B cell (primary cell): ENCODE measurements around the gene SEC24D. TPM values are rescaled to one million over a fixed set of nuclear protein-coding genes. Genes with fewer than 3 reads are reported as not detected.

ENCODE experiments used
- ATAC-seq: fragments of 200-7000 bp; cut with Tn5 transposase; one replicate; pipeline ENCODE4 v1.10.0; 2021; ENCODE audit warnings: low read depth, mild to moderate bottlenecking, moderate number of reproducible peaks, moderate library complexity
- CTCF ChIA-PET: fragments of 350-600 bp; sonication (Branson Sonifier 250); formaldehyde crosslinking; loops from one replicate; lab custom pipeline; 2021; ENCODE audit warnings: antibody characterized with exemption, inconsistent platforms; lab: Charles Lee
- POLR2A ChIA-PET: fragments of 350-600 bp; sonication (Branson Sonifier 250); formaldehyde crosslinking; loops from one replicate; lab custom pipeline; 2021; ENCODE audit warnings: antibody characterized with exemption; lab: Charles Lee
- DNase-seq: peaks from one replicate; pipeline ENCODE4 v3.0.0; 2013
- H2AFZ ChIP-seq: 2 replicates; pipeline ENCODE4 v1.6.1; 2012; ENCODE audit warnings: mild to moderate bottlenecking, low read depth, low read length; ENCODE audit not compliant: insufficient read depth, poor library complexity, severe bottlenecking
- H3K27ac ChIP-seq, 2 donors: 1 replicate in 1 of 2; 2 replicates in 1 of 2; pipeline ENCODE4 v1.5.1; 2012 to 2013; ENCODE audit warnings: low read length in 2 of 2, mild to moderate bottlenecking in 2 of 2, moderate library complexity in 1 of 2
- H3K27me3 ChIP-seq, 4 experiments: fragments of 200-600 bp in 1 of 4; sonication (generic) in 1 of 4; replicated peaks in 1 of 4; 1 replicate in 2 of 4; 2 replicates in 2 of 4; pipeline versions ENCODE4 v1.6.1 to v1.7.0; 2013 to 2016; ENCODE audit warnings: low read length in 3 of 4, mild to moderate bottlenecking in 2 of 4, mixed read lengths in 1 of 4, moderate library complexity in 1 of 4; ENCODE audit not compliant: insufficient read depth in 4 of 4, control insufficient read depth in 3 of 4; ENCODE audit errors: control extremely low read depth in 1 of 4
- H3K36me3 ChIP-seq, 2 experiments: replicated peaks in 1 of 2; 1 replicate in 1 of 2; 2 replicates in 1 of 2; pipeline versions ENCODE4 v1.6.1 to v1.7.1; 2013; ENCODE audit warnings: low read length in 1 of 2; ENCODE audit not compliant: insufficient read depth in 2 of 2, control insufficient read depth in 1 of 2; ENCODE audit errors: control extremely low read depth in 1 of 2, extremely low read depth in 1 of 2
- H3K4me1 ChIP-seq, 2 donors: fragments of 200-600 bp in 1 of 2; sonication (generic) in 1 of 2; 1 replicate in 1 of 2; 2 replicates in 1 of 2; pipeline versions ENCODE4 v1.5.1 to v1.6.1; 2013 to 2017; ENCODE audit warnings: low read length in 2 of 2; ENCODE audit not compliant: control insufficient read depth in 2 of 2, insufficient read depth in 2 of 2
- H3K4me2 ChIP-seq: replicated peaks from 2 replicates; pipeline ENCODE3; 2012; ENCODE audit warnings: mild to moderate bottlenecking, low read depth, low read length; ENCODE audit not compliant: poor library complexity, severe bottlenecking
- H3K4me3 ChIP-seq, 5 experiments: fragments of 200-600 bp in 1 of 5; sonication (generic) in 1 of 5; 1 replicate in 3 of 5; 2 replicates in 2 of 5; pipeline versions ENCODE4 v1.5.1 to v1.7.0; 2011 to 2016; ENCODE audit warnings: low read length in 4 of 5, mild to moderate bottlenecking in 4 of 5, low read depth in 2 of 5, control low read depth in 1 of 5, moderate library complexity in 1 of 5; ENCODE audit not compliant: insufficient read depth in 1 of 5; ENCODE audit errors: control extremely low read depth in 1 of 5, extremely low read depth in 1 of 5
- H3K79me2 ChIP-seq: fragments of 200-600 bp; sonication (generic); one replicate; pipeline ENCODE4 v1.6.0; 2016; ENCODE audit warnings: low read length; ENCODE audit not compliant: control insufficient read depth, insufficient read depth
- H3K9ac ChIP-seq: fragments of 200-600 bp; sonication (generic); 2 replicates; pipeline ENCODE4 v1.6.1; 2017; ENCODE audit warnings: mild to moderate bottlenecking, low read length, moderate library complexity
- H3K9me3 ChIP-seq, 3 donors: one replicate each; pipeline versions ENCODE4 v1.6.1 to v1.7.1; 2013; ENCODE audit warnings: low read length in 2 of 3; ENCODE audit not compliant: control insufficient read depth in 2 of 3, insufficient read depth in 1 of 3; ENCODE audit errors: control extremely low read depth in 1 of 3
- H4K20me1 ChIP-seq: 2 replicates; pipeline ENCODE4 v1.6.0; 2012; ENCODE audit warnings: mild to moderate bottlenecking, low read length; ENCODE audit not compliant: insufficient read depth, control insufficient read depth, poor library complexity, severe bottlenecking
- H3K27ac Mint-ChIP-seq: one replicate; pipeline ENCODE4 v1.8.0; 2021; ENCODE audit warnings: mixed read lengths
- H3K27me3 Mint-ChIP-seq: one replicate; pipeline ENCODE4 v1.8.0; 2021; ENCODE audit warnings: mixed read lengths
- H3K4me1 Mint-ChIP-seq: one replicate; pipeline ENCODE4 v1.8.0; 2021; ENCODE audit warnings: mixed read lengths
- H3K4me3 Mint-ChIP-seq: one replicate; pipeline ENCODE4 v1.8.0; 2021; ENCODE audit warnings: mixed read lengths
- H3K9me3 Mint-ChIP-seq: one replicate; pipeline ENCODE4 v1.8.0; 2022; ENCODE audit warnings: mixed read lengths; ENCODE audit not compliant: insufficient read depth
- CTCF ChIP-seq: fragments of 200-600 bp; IDR thresholded peaks from one replicate; pipeline ENCODE4 v1.8.0; 2022; ENCODE audit warnings: antibody characterized with exemption, mild to moderate bottlenecking
- EZH2 ChIP-seq: IDR thresholded peaks from 2 replicates; pipeline ENCODE4 v1.6.1; 2012; ENCODE audit warnings: borderline replicate concordance, low read depth, mild to moderate bottlenecking, moderate library complexity, low read length; ENCODE audit not compliant: insufficient read depth, poor library complexity, severe bottlenecking
- WGBS: methylation state at CpG from one replicate; pipeline ENCODE4 v1.1.5; 2013; ENCODE audit warnings: missing lambda C conversion rate; ENCODE audit not compliant: insufficient coverage; 5-methylcytosine and 5-hydroxymethylcytosine counted together
- intact Hi-C: fragments of 100-400 bp; cut with micrococcal nuclease; formaldehyde crosslinking; loops from one replicate; pipeline ENCODE4 v1.10.0; 2022
- polyA plus RNA-seq: library from polyadenylated mRNA; depleted of rRNA; stranded (reverse); fragments of >200 nt; gene quantifications from 2 replicates; pipeline ENCODE4 v1.2.3, GENCODE V29; 2012
- total RNA-seq, 2 donors: library from RNA; stranded (reverse); fragments of 120-200 nt in 1 of 2; gene quantifications; 1 replicate in 1 of 2; 2 replicates in 1 of 2; pipeline versions ENCODE4 v1.2.3 to v1.2.4, GENCODE V29; 2013 to 2022

SEC24D gene
- total and polyA plus RNA-seq, 2 donors (not counting 1 experiment from before 2014, with no cell fraction given) = 7.1 to 15.8 TPM

GRCh38 chr4:118787844-118788380, 48.0 kb downstream of the SEC24D start:
- ATAC-seq = no peak
- Histone ChIP-seq H3K9me3 (no peaks in the 10 kb centered on the region), H3K9ac (no peak overlapping the region), H3K4me1 (no peaks in the 10 kb centered on the region), H4K20me1 (no peaks in the 10 kb centered on the region), H3K4me3 (no peak overlapping the region), H3K36me3 (peaks cover 3 to 4% of the 10 kb centered on the region in 2 experiments), H3K4me2 (no peak overlapping the region), H2AFZ (no peak overlapping the region), H3K79me2 (no peaks in the 10 kb centered on the region), H3K27ac (no peak overlapping the region), H3K27me3 (no peaks in the 10 kb centered on the region)
- intact Hi-C loops = no loop called here
- Mint-ChIP-seq H3K27me3 (no peaks in the 10 kb centered on the region), H3K9me3 (no peaks in the 10 kb centered on the region), H3K4me1 (no peaks in the 10 kb centered on the region), H3K27ac (no peak overlapping the region), H3K4me3 (no peak overlapping the region)
- ChIA-PET POLR2A (no interaction called here), CTCF (no interaction called here)
- TF ChIP-seq EZH2 = no peak
- TF ChIP-seq CTCF = no peak
- DNase-seq = no peak
- no CpG with 5 or more reads among the region's 1 CpG for WGBS

GRCh38 chr4:118784776-118785175, 51.1 kb downstream of the SEC24D start:
- WGBS = no CpG with 5 or more reads among the region's 1 CpG
- H3K9ac ChIP-seq = no peak overlapping the region
- H3K27ac Mint-ChIP-seq = no peak overlapping the region
- no peak overlapping the region for H3K27ac ChIP-seq
- no peak for TF ChIP-seq EZH2
- POLR2A ChIA-PET = no interaction called here
- intact Hi-C loops = no loop called here
- H4K20me1 ChIP-seq = no peaks in the 10 kb centered on the region
- H3K4me1 Mint-ChIP-seq = no peaks in the 10 kb centered on the region
- H3K79me2 ChIP-seq = no peaks in the 10 kb centered on the region
- no peaks in the 10 kb centered on the region for H3K27me3 Mint-ChIP-seq
- ATAC-seq (no peak), DNase-seq (no peak)
- H3K4me3 ChIP-seq = no peak overlapping the region
- CTCF ChIA-PET = interaction anchor here (0.6 to 1.0 kb wide), 2 partner anchors 13 to 228 kb away, joined by 3 to 4 read pairs; no protein-coding TSS in a partner anchor
- H3K36me3 ChIP-seq = peaks cover 0 to 3% of the 10 kb centered on the region in 2 experiments
- H3K4me2 ChIP-seq = no peak overlapping the region
- H2AFZ ChIP-seq = no peak overlapping the region
- no peaks in the 10 kb centered on the region for H3K9me3 ChIP-seq
- no peaks in the 10 kb centered on the region for H3K9me3 Mint-ChIP-seq
- no peaks in the 10 kb centered on the region for H3K4me1 ChIP-seq
- H3K27me3 ChIP-seq = no peaks in the 10 kb centered on the region
- no peak overlapping the region for H3K4me3 Mint-ChIP-seq
